Measurements from ENCODE around the gene LTB4R.

LTB4R gene

DNA sequence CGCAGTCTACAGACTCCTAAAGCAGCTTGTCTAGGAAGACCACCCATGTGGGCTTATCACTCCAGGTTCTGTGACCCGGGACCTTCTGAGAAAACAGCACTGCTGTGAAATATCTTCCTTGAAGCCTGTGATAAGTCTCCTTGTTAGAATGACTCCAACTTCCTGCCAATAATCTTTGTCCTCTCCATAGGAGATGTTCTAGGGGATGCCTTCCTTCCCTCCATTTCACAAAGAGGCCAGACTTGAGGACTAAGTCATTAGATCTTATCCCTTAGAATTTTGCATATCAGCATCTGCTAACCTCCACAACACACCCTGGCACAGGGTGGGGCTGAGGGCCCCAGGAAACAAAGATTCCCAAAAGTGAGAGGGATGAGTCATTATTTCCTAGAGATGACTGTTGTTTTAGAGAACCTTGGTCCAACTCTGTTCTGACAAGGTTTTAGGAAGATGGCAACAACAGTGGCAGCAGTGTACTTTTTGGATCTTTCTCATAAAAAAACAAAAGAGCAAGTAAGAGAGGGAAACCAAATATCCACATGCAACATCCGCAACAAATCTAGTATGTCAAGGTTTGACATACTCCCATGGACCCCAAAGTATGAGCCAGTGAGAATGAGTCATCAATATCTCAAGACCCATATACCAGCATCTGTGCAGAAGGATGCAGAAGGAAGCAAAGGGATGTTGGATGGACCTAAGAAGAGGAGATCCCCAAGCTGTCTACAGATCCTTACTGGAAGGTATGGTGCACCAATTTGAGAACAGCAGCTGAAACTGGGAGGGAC, 6.0 kb downstream of the LTB4R start:
- no peak for TF ChIP-seq FOXP2 (optimal IDR thresholded peaks at IDR 0.05; ENCODE audit: borderline replicate concordance, extremely low read depth, extremely low read length, insufficient read depth)
- TF ChIP-seq REST (IDR thresholded peaks at IDR 0.05; ENCODE audit: insufficient read depth in 1 of 2, low read depth in 2 of 2, low read length in 2 of 2), result no peak
- TF ChIP-seq TAF1 (IDR thresholded peaks at IDR 0.05; ENCODE audit: borderline replicate concordance, insufficient read depth, low read length), result no peak
- TF ChIP-seq SIN3A (IDR thresholded peaks at IDR 0.05; ENCODE audit: borderline replicate concordance, insufficient read depth, low read length), result no peak
- TF ChIP-seq POLR2AphosphoS5 (IDR thresholded peaks at IDR 0.05; ENCODE audit: low read depth, low read length), result no peak

GRCh38 chr14:24321212-24321975, 10.1 kb downstream of the LTB4R start:
- TF ChIP-seq REST (IDR thresholded peaks at IDR 0.05; ENCODE audit: insufficient read depth in 1 of 2, low read depth in 2 of 2, low read length in 2 of 2) (no peak), TAF1 (IDR thresholded peaks at IDR 0.05; ENCODE audit: borderline replicate concordance, insufficient read depth, low read length) (no peak), SIN3A (IDR thresholded peaks at IDR 0.05; ENCODE audit: borderline replicate concordance, insufficient read depth, low read length) (no peak), FOXP2 (optimal IDR thresholded peaks at IDR 0.05; ENCODE audit: borderline replicate concordance, extremely low read depth, extremely low read length, insufficient read depth) (no peak), POLR2AphosphoS5 (IDR thresholded peaks at IDR 0.05; ENCODE audit: low read depth, low read length) (no peak)

- TF ChIP-seq POLR2AphosphoS5 (IDR thresholded peaks at IDR 0.05; ENCODE audit: low read depth, low read length) (no peak), SIN3A (IDR thresholded peaks at IDR 0.05; ENCODE audit: borderline replicate concordance, insufficient read depth, low read length) (no peak), TAF1 (IDR thresholded peaks at IDR 0.05; ENCODE audit: borderline replicate concordance, insufficient read depth, low read length) (no peak), REST (IDR thresholded peaks at IDR 0.05; ENCODE audit: insufficient read depth in 1 of 2, low read depth in 2 of 2, low read length in 2 of 2) (no peak), FOXP2 (optimal IDR thresholded peaks at IDR 0.05; ENCODE audit: borderline replicate concordance, extremely low read depth, extremely low read length, insufficient read depth) (no peak)
These were observed 11.4 kb downstream of the LTB4R start for GRCh38 chr14:24322672-24323071.

- TF ChIP-seq POLR2AphosphoS5 (IDR thresholded peaks at IDR 0.05; ENCODE audit: low read depth, low read length) (no peak), FOXP2 (optimal IDR thresholded peaks at IDR 0.05; ENCODE audit: borderline replicate concordance, extremely low read depth, extremely low read length, insufficient read depth) (no peak), SIN3A (IDR thresholded peaks at IDR 0.05; ENCODE audit: borderline replicate concordance, insufficient read depth, low read length) (no peak), REST (IDR thresholded peaks at IDR 0.05; ENCODE audit: insufficient read depth in 1 of 2, low read depth in 2 of 2, low read length in 2 of 2) (no peak), TAF1 (IDR thresholded peaks at IDR 0.05; ENCODE audit: borderline replicate concordance, insufficient read depth, low read length) (no peak)
These were observed 12.0 kb downstream of the LTB4R start for GRCh38 chr14:24323341-24323740.

Data from PFSK-1 (cell line).